ACC112 (cell line): ENCODE results near the gene GTPBP3.
"Not testable (repeated sequence)": the region's sequence is repeated elsewhere in the genome, so short reads cannot be mapped to it uniquely, and the experiment has no call there.

Experiments
- H2AFZ ChIP-seq: fragments of 200-600 bp; sonication (generic); one replicate; pipeline ENCODE4 v1.6.0; 2017; ENCODE audit warnings: antibody characterized with exemption, low read length; ENCODE audit not compliant: unreplicated experiment
- H3K27ac ChIP-seq: fragments of 200-600 bp; sonication (generic); 2 replicates; pipeline ENCODE4 v1.5.1; 2014; ENCODE audit warnings: low read depth, mild to moderate bottlenecking, antibody characterized with exemption, low read length, moderate library complexity
- H3K27me3 ChIP-seq: fragments of 200-600 bp; sonication (generic); 2 replicates; pipeline ENCODE4 v1.6.1; 2014; ENCODE audit warnings: mild to moderate bottlenecking, antibody characterized with exemption, low read length, moderate library complexity, mixed read lengths; ENCODE audit not compliant: insufficient read depth
- H3K36me3 ChIP-seq: fragments of 200-600 bp; sonication (generic); 2 replicates; pipeline ENCODE4 v1.6.1; 2016; ENCODE audit warnings: mild to moderate bottlenecking, antibody characterized with exemption, low read length, moderate library complexity, mixed read lengths; ENCODE audit not compliant: insufficient read depth
- H3K4me1 ChIP-seq: fragments of 200-600 bp; sonication (generic); one replicate; pipeline ENCODE4 v1.6.1; 2016; ENCODE audit warnings: low read length, mixed read lengths; ENCODE audit not compliant: insufficient read depth, unreplicated experiment, control insufficient read depth
- H3K4me3 ChIP-seq: fragments of 200-600 bp; sonication (generic); 2 replicates; pipeline ENCODE4 v1.5.1; 2014; ENCODE audit warnings: mild to moderate bottlenecking, low read depth, low read length
- H3K79me2 ChIP-seq: fragments of 200-600 bp; sonication (generic); one replicate; pipeline ENCODE4 v1.6.0; 2016; ENCODE audit warnings: low read length; ENCODE audit not compliant: control insufficient read depth, unreplicated experiment, insufficient read depth

GTPBP3 gene

GRCh38 chr19:17336872-17337674, at the start of gene GTPBP3:
TSS of gene GTPBP3 (plus strand) at chr19:17337553. CDS start at chr19:17337612, 59 bp downstream.
- peak within 1 kb of the TSS; percentile 97 for H2AFZ ChIP-seq
- no peaks in the 10 kb centered on the region; the same call in 1 of the 2 replicates for H3K36me3 ChIP-seq
- H3K27me3 ChIP-seq = no peaks in the 10 kb centered on the region
- peak within 1 kb of the TSS; percentile 73 for H3K27ac ChIP-seq
- H3K4me3 ChIP-seq = peak within 1 kb of the TSS; percentile 87
- H3K4me1 ChIP-seq = peaks cover 5% of the 10 kb centered on the region
- peaks cover 3% of the 10 kb centered on the region for H3K79me2 ChIP-seq

GRCh38 chr19:17289489-17289888, 47.9 kb upstream of the GTPBP3 start:
- no peak overlapping the region for H2AFZ ChIP-seq
- H3K27ac ChIP-seq = no peak overlapping the region
- H3K4me1 ChIP-seq = no peaks in the 10 kb centered on the region
- H3K36me3 ChIP-seq = peaks cover 4% of the 10 kb centered on the region; the same call in 1 of the 2 replicates
- no peaks in the 10 kb centered on the region for H3K79me2 ChIP-seq
- H3K27me3 ChIP-seq = no peaks in the 10 kb centered on the region
- H3K4me3 ChIP-seq = no peak overlapping the region

- H3K4me1 ChIP-seq = no peaks in the 10 kb centered on the region
- peaks cover 4% of the 10 kb centered on the region; the same call in 1 of the 2 replicates for H3K36me3 ChIP-seq
- H3K79me2 ChIP-seq = no peaks in the 10 kb centered on the region
- peak overlapping the region; percentile 81 for H3K4me3 ChIP-seq
- peak overlapping the region; percentile 91 for H2AFZ ChIP-seq
- no peak overlapping the region for H3K27ac ChIP-seq
- H3K27me3 ChIP-seq = no peaks in the 10 kb centered on the region
Observed at GRCh38 chr19:17292301-17293074, 44.9 kb upstream of the GTPBP3 start.

GRCh38 chr19:17293605-17294004, 43.7 kb upstream of the GTPBP3 start:
- no peak overlapping the region for H3K4me3 ChIP-seq
- no peak overlapping the region for H2AFZ ChIP-seq
- H3K79me2 ChIP-seq = no peaks in the 10 kb centered on the region
- H3K4me1 ChIP-seq = no peaks in the 10 kb centered on the region
- no peaks in the 10 kb centered on the region for H3K27me3 ChIP-seq
- peaks cover 4% of the 10 kb centered on the region; the same call in 1 of the 2 replicates for H3K36me3 ChIP-seq
- H3K27ac ChIP-seq = no peak overlapping the region

- H2AFZ ChIP-seq = no peak overlapping the region
- H3K27ac ChIP-seq = no peak overlapping the region
- H3K4me1 ChIP-seq = no peaks in the 10 kb centered on the region
- peaks cover 4% of the 10 kb centered on the region; the same call in 1 of the 2 replicates for H3K36me3 ChIP-seq
- no peaks in the 10 kb centered on the region for H3K79me2 ChIP-seq
- H3K4me3 ChIP-seq = no peak overlapping the region
- no peaks in the 10 kb centered on the region for H3K27me3 ChIP-seq
Observed at GRCh38 chr19:17294051-17294891, 43.1 kb upstream of the GTPBP3 start.

GRCh38 chr19:17295551-17295950, 41.8 kb upstream of the GTPBP3 start:
- H2AFZ ChIP-seq, H3K36me3 ChIP-seq, H3K4me1 ChIP-seq, H3K27ac ChIP-seq, H3K79me2 ChIP-seq, H3K27me3 ChIP-seq, H3K4me3 ChIP-seq: not testable (repeated sequence)

- H3K27ac ChIP-seq = 0 out of 2 replicates have a peak overlapping the region, but pooled peaks have one; percentile 16
- H3K79me2 ChIP-seq = no peaks in the 10 kb centered on the region
- no peak overlapping the region for H2AFZ ChIP-seq
- H3K27me3 ChIP-seq = no peaks in the 10 kb centered on the region
- H3K4me3 ChIP-seq = no peak overlapping the region
- H3K4me1 ChIP-seq = no peaks in the 10 kb centered on the region
- H3K36me3 ChIP-seq = peaks cover 4% of the 10 kb centered on the region; the same call in 1 of the 2 replicates
Observed at GRCh38 chr19:17296273-17296672, 41.1 kb upstream of the GTPBP3 start.

- Histone ChIP-seq H3K36me3 (peaks cover 4% of the 10 kb centered on the region; the same call in 1 of the 2 replicates), H3K27me3 (no peaks in the 10 kb centered on the region), H3K4me1 (no peaks in the 10 kb centered on the region), H2AFZ (no peak overlapping the region), H3K27ac (no peak overlapping the region), H3K4me3 (no peak overlapping the region), H3K79me2 (no peaks in the 10 kb centered on the region)
Observed at GRCh38 chr19:17296976-17297375, 40.4 kb upstream of the GTPBP3 start.

GRCh38 chr19:17300992-17301619, 36.2 kb upstream of the GTPBP3 start:
- H3K36me3 ChIP-seq = no peaks in the 10 kb centered on the region
- H3K79me2 ChIP-seq = no peaks in the 10 kb centered on the region
- no peaks in the 10 kb centered on the region for H3K27me3 ChIP-seq
- H3K4me1 ChIP-seq = peaks cover 16% of the 10 kb centered on the region
- no peak overlapping the region for H3K27ac ChIP-seq
- H3K4me3 ChIP-seq = no peak overlapping the region
- no peak overlapping the region for H2AFZ ChIP-seq
